Smooth muscle cell (in vitro differentiated cells): ENCODE results near the gene REXO4. TPM values are rescaled to one million over a fixed set of nuclear protein-coding genes. Genes with fewer than 3 reads are reported as not detected.

Source experiments
- DNase-seq: peaks from one replicate; lab custom pipeline; 2025; ENCODE audit not compliant: unreplicated experiment; lab: John Stamatoyannopoulos, UW
- H2AFZ ChIP-seq: fragments of 200-600 bp; sonication (generic); 2 replicates; pipeline ENCODE4 v1.6.0; 2016; ENCODE audit warnings: antibody characterized with exemption, low read depth, mild to moderate bottlenecking
- H3F3A ChIP-seq: fragments of 200-600 bp; sonication (generic); 2 replicates; pipeline ENCODE4 v1.6.0; 2017; ENCODE audit warnings: antibody characterized with exemption, low read depth
- H3K27ac ChIP-seq: fragments of 200-600 bp; sonication (generic); 2 replicates; pipeline ENCODE4 v1.5.1; 2016; ENCODE audit warnings: low read depth, mild to moderate bottlenecking
- H3K27me3 ChIP-seq: fragments of 200-600 bp; sonication (generic); 2 replicates; pipeline ENCODE4 v1.6.1; 2016; ENCODE audit warnings: low read depth, mild to moderate bottlenecking
- H3K36me3 ChIP-seq: fragments of 200-600 bp; sonication (generic); 2 replicates; pipeline ENCODE4 v1.5.1; 2016; ENCODE audit warnings: low read depth
- H3K4me1 ChIP-seq: fragments of 200-600 bp; sonication (generic); 2 replicates; pipeline ENCODE4 v1.5.1; 2016; ENCODE audit warnings: low read depth
- H3K4me2 ChIP-seq: fragments of 200-600 bp; sonication (generic); 2 replicates; pipeline ENCODE4 v1.6.0; 2016; ENCODE audit warnings: mild to moderate bottlenecking
- H3K4me3 ChIP-seq: fragments of 200-600 bp; sonication (generic); 2 replicates; pipeline ENCODE4 v1.5.1; 2016; ENCODE audit warnings: mild to moderate bottlenecking
- H3K79me2 ChIP-seq: fragments of 200-600 bp; sonication (generic); 2 replicates; pipeline ENCODE4 v1.6.0; 2016; ENCODE audit warnings: low read depth, mild to moderate bottlenecking
- H3K9ac ChIP-seq: fragments of 200-600 bp; sonication (generic); 2 replicates; pipeline ENCODE4 v1.6.0; 2016; ENCODE audit warnings: low read depth
- H3K9me3 ChIP-seq: fragments of 200-600 bp; sonication (generic); replicated peaks from 2 replicates; pipeline ENCODE4 v1.5.1; 2016; ENCODE audit warnings: low read depth
- H4K20me1 ChIP-seq: fragments of 200-600 bp; sonication (generic); 2 replicates; pipeline ENCODE4 v1.6.0; 2016; ENCODE audit warnings: low read depth
- CTCF ChIP-seq: fragments of 200-600 bp; sonication (generic); IDR thresholded peaks from 2 replicates; pipeline ENCODE4 v1.5.1; 2017; ENCODE audit warnings: borderline replicate concordance, mild to moderate bottlenecking, antibody characterized with exemption; ENCODE audit not compliant: insufficient read depth, poor library complexity, severe bottlenecking
- WGBS: methylation state at CpG from one replicate; pipeline ENCODE4 v1.1.7; 2016; ENCODE audit warnings: low lambda C conversion rate; 5-methylcytosine and 5-hydroxymethylcytosine counted together
- polyA plus RNA-seq: library from polyadenylated mRNA; unstranded; fragments of >200 nt; fragmentation: Nextera tagmentation; extraction: Ambion mirVana; gene quantifications from 2 replicates; pipeline ENCODE4 v1.2.1, GENCODE V29; 2016
- total RNA-seq: library from RNA; depleted of rRNA; stranded (reverse); fragments of >200 nt; gene quantifications from 2 replicates; pipeline ENCODE4 v1.2.3, GENCODE V29; 2014

REXO4 gene
- total and polyA plus RNA-seq, 2 experiments from 2014 or later: 11.5 to 18.5 TPM

- Histone ChIP-seq H3K4me3 (no peak overlapping the region), H3K36me3 (no peaks in the 10 kb centered on the region), H3K4me1 (peaks cover 2% of the 10 kb centered on the region), H3K9me3 (no peaks in the 10 kb centered on the region), H3K9ac (no peak overlapping the region), H3K27me3 (peaks cover 11% of the 10 kb centered on the region), H3K27ac (no peak overlapping the region), H3K79me2 (no peaks in the 10 kb centered on the region), H3F3A (no peaks in the 10 kb centered on the region), H2AFZ (no peak overlapping the region), H4K20me1 (no peaks in the 10 kb centered on the region), H3K4me2 (no peak overlapping the region)
- no peak for DNase-seq
- 92% methylated on average over 22 of the region's 22 CpGs for WGBS
- no peak for TF ChIP-seq CTCF
These were observed 7.3 kb upstream of the REXO4 start for GRCh38 chr9:133425049-133425632.

- Histone ChIP-seq H4K20me1 (no peaks in the 10 kb centered on the region), H3K9me3 (no peaks in the 10 kb centered on the region), H3K27ac (no peak overlapping the region), H3K4me3 (no peak overlapping the region), H3K79me2 (no peaks in the 10 kb centered on the region), H3K4me2 (no peak overlapping the region), H2AFZ (no peak overlapping the region), H3K36me3 (no peaks in the 10 kb centered on the region), H3K27me3 (peaks cover 11% of the 10 kb centered on the region), H3K9ac (no peak overlapping the region), H3F3A (no peaks in the 10 kb centered on the region), H3K4me1 (peaks cover 2% of the 10 kb centered on the region)
- 94% methylated on average over 12 of the region's 12 CpGs for WGBS
- DNase-seq: no peak
- TF ChIP-seq CTCF: no peak
These were observed 6.4 kb upstream of the REXO4 start for GRCh38 chr9:133424187-133424586.

GRCh38 chr9:133423216-133423615, 5.4 kb upstream of the REXO4 start:
- Histone ChIP-seq H2AFZ (no peak overlapping the region), H3K9ac (no peak overlapping the region), H3K27ac (no peak overlapping the region), H3K79me2 (no peaks in the 10 kb centered on the region), H3K27me3 (peaks cover 10% of the 10 kb centered on the region), H3K4me1 (peaks cover 8% of the 10 kb centered on the region), H3F3A (peaks cover 4% of the 10 kb centered on the region), H4K20me1 (no peaks in the 10 kb centered on the region), H3K4me3 (no peak overlapping the region), H3K9me3 (no peaks in the 10 kb centered on the region), H3K36me3 (no peaks in the 10 kb centered on the region), H3K4me2 (no peak overlapping the region)
- no peak for DNase-seq
- WGBS: 42% methylated on average over 3 of the region's 3 CpGs
- no peak for TF ChIP-seq CTCF
